ENCODE data around the gene RHBDF2.

GRCh38 chr17:76513306-76513692 is 12.1 kb upstream of the RHBDF2 start:
- no peak for TF ChIP-seq MYC (IDR thresholded peaks at IDR 0.05; ENCODE audit: low read depth, low read length)
- TF ChIP-seq EZH2 (IDR thresholded peaks at IDR 0.05; ENCODE audit: borderline replicate concordance, low read depth, low read length, severe bottlenecking): no peak
- no peak for TF ChIP-seq POLR2A (IDR thresholded peaks at IDR 0.05; ENCODE audit: low read depth, low read length)
- TF ChIP-seq POLR2AphosphoS5 (IDR thresholded peaks at IDR 0.05; ENCODE audit: insufficient read depth, low read depth, low read length): no peak
